NCI-H2107 (cell line): ENCODE data around the gene LIPA.
"Not testable (repeated sequence)": the region's sequence is repeated elsewhere in the genome, so short reads cannot be mapped to it uniquely, and the experiment has no call there.

Experiments used
- DNase-seq: peaks from one replicate; lab custom pipeline; 2025; lab: John Stamatoyannopoulos, UW

The LIPA gene

GRCh38 chr10:89207801-89208551, 43.6 kb downstream of the LIPA start:
- no peak for DNase-seq

GRCh38 chr10:89207181-89207800, 44.3 kb downstream of the LIPA start, which contains the start of gene CH25H:
Gene CH25H, minus strand, starts transcription at chr10:89207317. Its CDS starts 25 bp downstream, at chr10:89207292.
- DNase-seq = peak; percentile 2

GRCh38 chr10:89206402-89207180, 45.0 kb downstream of the LIPA start:
- DNase-seq = no peak

- DNase-seq = no peak
Measured at GRCh38 chr10:89204621-89205185, 46.9 kb downstream of the LIPA start.

- DNase-seq = no peak
Measured at GRCh38 chr10:89203237-89203636, 48.3 kb downstream of the LIPA start.

GRCh38 chr10:89202033-89202425, 49.5 kb downstream of the LIPA start:
- DNase-seq = no peak

GRCh38 chr10:89201345-89202032, 50.1 kb downstream of the LIPA start:
- DNase-seq = no peak

- DNase-seq = no peak
Measured at GRCh38 chr10:89197473-89197872, 54.1 kb downstream of the LIPA start.

- not testable (repeated sequence) for DNase-seq
Measured at GRCh38 chr10:89191301-89191700, 60.3 kb downstream of the LIPA start.

GRCh38 chr10:89189211-89189734, 62.3 kb downstream of the LIPA start:
- DNase-seq = no peak

- DNase-seq = no peak
Measured at GRCh38 chr10:89185658-89186057, 65.9 kb downstream of the LIPA start.

GRCh38 chr10:89184638-89185037, 66.9 kb downstream of the LIPA start:
- no peak for DNase-seq

GRCh38 chr10:89183571-89183970, 68.0 kb downstream of the LIPA start:
- no peak for DNase-seq

GRCh38 chr10:89182894-89183293, 68.7 kb downstream of the LIPA start:
- no peak for DNase-seq

- DNase-seq = no peak
Measured at GRCh38 chr10:89175816-89176215, 75.8 kb downstream of the LIPA start.

GRCh38 chr10:89173075-89173474, 78.5 kb downstream of the LIPA start:
- no peak for DNase-seq

- no peak for DNase-seq
Measured at GRCh38 chr10:89171996-89172395, 79.6 kb downstream of the LIPA start.

GRCh38 chr10:89171263-89171872, 80.2 kb downstream of the LIPA start:
- DNase-seq = no peak

- DNase-seq = not testable (repeated sequence)
Measured at GRCh38 chr10:89168354-89168900, 83.1 kb downstream of the LIPA start.

- DNase-seq = no peak
Measured at GRCh38 chr10:89167915-89168314, 83.7 kb downstream of the LIPA start.

- no peak for DNase-seq
Measured at GRCh38 chr10:89165923-89166322, 85.7 kb downstream of the LIPA start.
